H9 (cell line): Measurements from ENCODE around the gene CLEC1A. TPM values are rescaled to one million over a fixed set of nuclear protein-coding genes. Genes with fewer than 3 reads are reported as not detected.

ENCODE experiments used
- DNase-seq: peaks from one replicate; pipeline ENCODE4 v3.0.0-alpha.2; 2017
- H2AFZ ChIP-seq: one replicate; pipeline ENCODE4 v1.6.1; 2013; ENCODE audit warnings: mild to moderate bottlenecking, low read length, control low read depth, moderate library complexity
- H2AK5ac ChIP-seq: 2 replicates; pipeline ENCODE4 v1.6.1; 2013; ENCODE audit warnings: low read length, control low read depth, mixed read lengths; ENCODE audit not compliant: insufficient read length
- H2BK120ac ChIP-seq: one replicate; pipeline ENCODE4 v1.6.1; 2013; ENCODE audit warnings: low read depth, mild to moderate bottlenecking, low read length, control low read depth, inconsistent platforms; ENCODE audit not compliant: poor library complexity, severe bottlenecking
- H2BK12ac ChIP-seq: 2 replicates; pipeline ENCODE4 v1.6.1; 2013; ENCODE audit warnings: low read length, control low read depth, mixed read lengths, low read depth; ENCODE audit not compliant: insufficient read length
- H2BK15ac ChIP-seq: 2 replicates; pipeline ENCODE4 v1.6.1; 2013; ENCODE audit warnings: low read depth, low read length, control low read depth
- H2BK20ac ChIP-seq: one replicate; pipeline ENCODE4 v1.6.1; 2013; ENCODE audit warnings: low read depth, mild to moderate bottlenecking, low read length, control low read depth, inconsistent platforms; ENCODE audit not compliant: poor library complexity, severe bottlenecking
- H2BK5ac ChIP-seq: 2 replicates; pipeline ENCODE4 v1.6.1; 2013; ENCODE audit warnings: low read length, control low read depth, mixed read lengths; ENCODE audit not compliant: insufficient read length
- H3K14ac ChIP-seq: 2 replicates; pipeline ENCODE4 v1.6.1; 2013; ENCODE audit warnings: low read length, control low read depth; ENCODE audit not compliant: insufficient read depth
- H3K18ac ChIP-seq: 2 replicates; pipeline ENCODE4 v1.6.1; 2013; ENCODE audit warnings: low read depth, mild to moderate bottlenecking, mixed read lengths, low read length, control low read depth; ENCODE audit not compliant: insufficient read length
- H3K23ac ChIP-seq: 2 replicates; pipeline ENCODE4 v1.6.1; 2013; ENCODE audit warnings: low read length, control low read depth, mixed read lengths, low read depth; ENCODE audit not compliant: insufficient read length
- H3K23me2 ChIP-seq: 2 replicates; pipeline ENCODE4 v1.6.1; 2013; ENCODE audit warnings: low read depth, mild to moderate bottlenecking, mixed read lengths, low read length, control low read depth; ENCODE audit not compliant: insufficient read length, poor library complexity, severe bottlenecking
- H3K27ac ChIP-seq: 2 replicates; pipeline ENCODE4 v1.5.1; 2013; ENCODE audit warnings: low read length, control low read depth, mixed read lengths, low read depth; ENCODE audit not compliant: insufficient read length
- H3K27me3 ChIP-seq: 2 replicates; pipeline ENCODE4 v1.6.1; 2013; ENCODE audit warnings: low read length, control low read depth, inconsistent platforms; ENCODE audit not compliant: insufficient read depth
- H3K4ac ChIP-seq: 2 replicates; pipeline ENCODE4 v1.6.1; 2013; ENCODE audit warnings: low read depth, mild to moderate bottlenecking, control low read depth, inconsistent platforms, low read length, moderate library complexity
- H3K4me1 ChIP-seq: 2 replicates; pipeline ENCODE4 v1.6.1; 2013; ENCODE audit warnings: low read length, control low read depth, inconsistent platforms; ENCODE audit not compliant: insufficient read depth
- H3K4me2 ChIP-seq: 2 replicates; pipeline ENCODE4 v1.6.1; 2013; ENCODE audit warnings: low read length, control low read depth, mixed read lengths; ENCODE audit not compliant: insufficient read length, insufficient read depth
- H3K56ac ChIP-seq: 2 replicates; pipeline ENCODE4 v1.6.1; 2013; ENCODE audit warnings: low read depth, mild to moderate bottlenecking, mixed read lengths, low read length, control low read depth; ENCODE audit not compliant: insufficient read length
- H3K79me1 ChIP-seq: 2 replicates; pipeline ENCODE4 v1.6.1; 2013; ENCODE audit warnings: low read depth, mild to moderate bottlenecking, moderate library complexity, low read length, control low read depth, inconsistent platforms; ENCODE audit not compliant: insufficient read depth, poor library complexity, severe bottlenecking
- H3K79me2 ChIP-seq: 2 replicates; pipeline ENCODE4 v1.6.1; 2013; ENCODE audit warnings: low read length, control low read depth, inconsistent platforms; ENCODE audit not compliant: insufficient read depth
- H3K9ac ChIP-seq: 2 replicates; pipeline ENCODE4 v1.6.1; 2013; ENCODE audit warnings: low read length, control low read depth, mixed read lengths; ENCODE audit not compliant: insufficient read length; ENCODE audit errors: extremely low read depth
- H3K9me3 ChIP-seq: one replicate; pipeline ENCODE4 v1.6.1; 2013; ENCODE audit warnings: low read depth, low read length, inconsistent platforms; ENCODE audit not compliant: control insufficient read depth
- H3T11ph ChIP-seq: one replicate; pipeline ENCODE4 v1.6.1; 2013; ENCODE audit warnings: mild to moderate bottlenecking, low read length, control low read depth, inconsistent platforms
- H4K20me1 ChIP-seq: one replicate; pipeline ENCODE4 v1.6.1; 2013; ENCODE audit not compliant: control insufficient read depth, insufficient read length, insufficient read depth
- H4K5ac ChIP-seq: 2 replicates; pipeline ENCODE4 v1.6.1; 2013; ENCODE audit warnings: low read depth, mild to moderate bottlenecking, mixed read lengths, low read length, control low read depth; ENCODE audit not compliant: insufficient read length
- H4K8ac ChIP-seq: replicated peaks from 2 replicates; pipeline ENCODE4 v1.6.1; 2013; ENCODE audit warnings: low read length, control low read depth, mixed read lengths, low read depth; ENCODE audit not compliant: insufficient read length
- H4K91ac ChIP-seq: 2 replicates; pipeline ENCODE4 v1.6.1; 2013; ENCODE audit warnings: low read depth, mild to moderate bottlenecking, moderate library complexity, mixed read lengths, low read length, control low read depth; ENCODE audit not compliant: insufficient read length
- H3K27ac Mint-ChIP-seq, 3 experiments: 2 replicates in 2 of 3; 3 replicates in 1 of 3; pipeline ENCODE4 v1.8.0; 2020 to 2021; ENCODE audit warnings: mixed read lengths in 3 of 3, mild to moderate bottlenecking in 1 of 3, moderate library complexity in 1 of 3
- H3K27me3 Mint-ChIP-seq: 2 replicates; pipeline ENCODE4 v1.8.0; 2021; ENCODE audit warnings: low read depth, mild to moderate bottlenecking, moderate library complexity, mixed read lengths
- H3K36me3 Mint-ChIP-seq, 3 experiments: 2 replicates in 2 of 3; 3 replicates in 1 of 3; pipeline ENCODE4 v1.8.0; 2020 to 2021; ENCODE audit warnings: low read depth in 3 of 3, mixed read lengths in 3 of 3; ENCODE audit not compliant: insufficient read depth in 1 of 3
- H3K4me1 Mint-ChIP-seq, 2 experiments: 2 replicates each; pipeline ENCODE4 v1.8.0; 2020; ENCODE audit warnings: mixed read lengths in 2 of 2
- H3K4me3 Mint-ChIP-seq, 2 experiments: 2 replicates in 1 of 2; 3 replicates in 1 of 2; pipeline ENCODE4 v1.8.0; 2020 to 2021; ENCODE audit warnings: mild to moderate bottlenecking in 2 of 2, mixed read lengths in 2 of 2, moderate library complexity in 1 of 2
- H3K9me3 Mint-ChIP-seq, 2 experiments: 2 replicates in 1 of 2; 3 replicates in 1 of 2; pipeline ENCODE4 v1.8.0; 2020; ENCODE audit warnings: mild to moderate bottlenecking in 2 of 2, mixed read lengths in 2 of 2, moderate library complexity in 1 of 2
- WGBS: extraction: QIAGEN DNeasy Blood & Tissue Kit; methylation state at CpG from one replicate; pipeline ENCODE4 v1.1.7; 2013; ENCODE audit warnings: missing lambda C conversion rate, low lambda C conversion rate, mixed read lengths; ENCODE audit not compliant: insufficient read length; ENCODE audit errors: extremely low coverage; 5-methylcytosine and 5-hydroxymethylcytosine counted together
- total RNA-seq: library from RNA; stranded (reverse); gene quantifications from 2 replicates; pipeline ENCODE4 v1.2.1, GENCODE V29; 2021
- TF ChIP-seq, protein P1 (sequence below): fragments of 200-600 bp; sonication (generic); conservative IDR thresholded peaks from 3 replicates; pipeline ENCODE4 v1.8.0; 2021; ENCODE audit warnings: antibody characterized with exemption, mild to moderate bottlenecking

The CLEC1A gene
- total RNA-seq, 1 experiment from 2014 or later, result not detected

GRCh38 chr12:10140001-10140400 lies 41.2 kb upstream of the CLEC1A start:
- peaks cover 6 to 7% of the 10 kb centered on the region in 2 experiments for H3K4me1 Mint-ChIP-seq
- no CpG with 5 or more reads among the region's 2 CpGs for WGBS

More at GRCh38 chr12:10140001-10140400, 41.2 kb upstream of the CLEC1A start:
- Histone ChIP-seq H3K14ac (no peak overlapping the region), H2BK120ac (no peak overlapping the region), H3K27ac (no peak overlapping the region), H3K23me2 (no peaks in the 10 kb centered on the region), H2AFZ (no peak overlapping the region), H3K18ac (no peak overlapping the region), H2BK20ac (no peak overlapping the region), H3K9ac (no peak overlapping the region), H3K27me3 (no peaks in the 10 kb centered on the region), H2BK12ac (no peak overlapping the region), H4K8ac (no peak overlapping the region), H2AK5ac (no peak overlapping the region), H4K5ac (no peak overlapping the region), H3K79me2 (no peaks in the 10 kb centered on the region), H4K20me1 (no peaks in the 10 kb centered on the region), H2BK5ac (no peak overlapping the region), H4K91ac (no peak overlapping the region), H3K9me3 (no peaks in the 10 kb centered on the region), H3K4me2 (no peak overlapping the region), H2BK15ac (no peak overlapping the region), H3K4ac (no peak overlapping the region), H3K4me1 (no peaks in the 10 kb centered on the region), H3K79me1 (no peaks in the 10 kb centered on the region), H3K23ac (no peak overlapping the region), H3T11ph (no peak overlapping the region), H3K56ac (no peak overlapping the region)
- TF ChIP-seq, protein P1, sequence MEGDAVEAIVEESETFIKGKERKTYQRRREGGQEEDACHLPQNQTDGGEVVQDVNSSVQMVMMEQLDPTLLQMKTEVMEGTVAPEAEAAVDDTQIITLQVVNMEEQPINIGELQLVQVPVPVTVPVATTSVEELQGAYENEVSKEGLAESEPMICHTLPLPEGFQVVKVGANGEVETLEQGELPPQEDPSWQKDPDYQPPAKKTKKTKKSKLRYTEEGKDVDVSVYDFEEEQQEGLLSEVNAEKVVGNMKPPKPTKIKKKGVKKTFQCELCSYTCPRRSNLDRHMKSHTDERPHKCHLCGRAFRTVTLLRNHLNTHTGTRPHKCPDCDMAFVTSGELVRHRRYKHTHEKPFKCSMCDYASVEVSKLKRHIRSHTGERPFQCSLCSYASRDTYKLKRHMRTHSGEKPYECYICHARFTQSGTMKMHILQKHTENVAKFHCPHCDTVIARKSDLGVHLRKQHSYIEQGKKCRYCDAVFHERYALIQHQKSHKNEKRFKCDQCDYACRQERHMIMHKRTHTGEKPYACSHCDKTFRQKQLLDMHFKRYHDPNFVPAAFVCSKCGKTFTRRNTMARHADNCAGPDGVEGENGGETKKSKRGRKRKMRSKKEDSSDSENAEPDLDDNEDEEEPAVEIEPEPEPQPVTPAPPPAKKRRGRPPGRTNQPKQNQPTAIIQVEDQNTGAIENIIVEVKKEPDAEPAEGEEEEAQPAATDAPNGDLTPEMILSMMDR, result peak; percentile 81
- no peaks in the 10 kb centered on the region; a peak in 1 of 7 replicates for H3K36me3 Mint-ChIP-seq
- peaks cover 0 to 2% of the 10 kb centered on the region in 2 experiments; a peak in 1 of 5 replicates for H3K9me3 Mint-ChIP-seq
- no peaks in the 10 kb centered on the region; the same call in 1 of the 2 replicates for H3K27me3 Mint-ChIP-seq
- H3K27ac Mint-ChIP-seq, result no peak overlapping the region
- no peak overlapping the region for H3K4me3 Mint-ChIP-seq
- peak; percentile 54 for DNase-seq
